CD4-positive, alpha-beta memory T cell (primary cell): Measurements from ENCODE around the gene USP17L22. TPM values are rescaled to one million over a fixed set of nuclear protein-coding genes. Genes with fewer than 3 reads are reported as not detected.
"Not testable (repeated sequence)": the region's sequence is repeated elsewhere in the genome, so short reads cannot be mapped to it uniquely, and the experiment has no call there.

Source experiments
- CTCF ChIA-PET: fragments of 350-600 bp; sonication (Branson Sonifier 250); formaldehyde crosslinking; loops from one replicate; lab custom pipeline; 2021; ENCODE audit warnings: inconsistent platforms; ENCODE audit not compliant: partially characterized antibody; lab: Charles Lee
- POLR2A ChIA-PET: fragments of 350-600 bp; sonication (Branson Sonifier 250); formaldehyde crosslinking; loops from one replicate; lab custom pipeline; 2021; ENCODE audit not compliant: partially characterized antibody; lab: Charles Lee
- DNase-seq, 5 donors: peaks; one replicate each; pipeline versions ENCODE4 v3.0.0 to v3.0.0-alpha.2; 2020 to 2022; ENCODE audit warnings: mixed read lengths in 1 of 5
- H3K27ac ChIP-seq: one replicate; pipeline ENCODE4 v1.7.0; 2013; ENCODE audit warnings: low read depth, low read length
- H3K27me3 ChIP-seq: 2 replicates; pipeline ENCODE4 v1.7.0; 2013; ENCODE audit warnings: mild to moderate bottlenecking, low read length, moderate library complexity; ENCODE audit not compliant: insufficient read depth
- H3K36me3 ChIP-seq: 2 replicates; pipeline ENCODE4 v1.7.0; 2013; ENCODE audit warnings: mild to moderate bottlenecking, low read length, moderate library complexity; ENCODE audit not compliant: insufficient read depth
- H3K4me1 ChIP-seq: 2 replicates; pipeline ENCODE4 v1.7.0; 2013; ENCODE audit warnings: mild to moderate bottlenecking, low read length, moderate library complexity; ENCODE audit not compliant: insufficient read depth
- H3K4me3 ChIP-seq, 2 donors: one replicate each; pipeline ENCODE4 v1.7.0; 2013; ENCODE audit warnings: low read length in 2 of 2, mild to moderate bottlenecking in 1 of 2
- H3K9me3 ChIP-seq, 2 donors: one replicate each; pipeline ENCODE4 v1.7.0; 2013; ENCODE audit warnings: low read length in 2 of 2, control low read depth in 1 of 2; ENCODE audit not compliant: control insufficient read depth in 1 of 2
- H3K27ac Mint-ChIP-seq, 7 donors: one replicate each; pipeline ENCODE4 v1.8.0; 2020 to 2021; ENCODE audit warnings: mixed read lengths in 7 of 7, mild to moderate bottlenecking in 6 of 7, inconsistent platforms in 3 of 7, moderate library complexity in 3 of 7
- H3K27me3 Mint-ChIP-seq, 2 donors: one replicate each; pipeline ENCODE4 v1.8.0; 2020 to 2021; ENCODE audit warnings: mixed read lengths in 2 of 2
- H3K36me3 Mint-ChIP-seq, 2 donors: one replicate each; pipeline ENCODE4 v1.8.0; 2020 to 2021; ENCODE audit warnings: mixed read lengths in 2 of 2, inconsistent platforms in 1 of 2, mild to moderate bottlenecking in 1 of 2
- H3K4me1 Mint-ChIP-seq, 4 donors: one replicate each; pipeline ENCODE4 v1.8.0; 2020 to 2021; ENCODE audit warnings: mixed read lengths in 4 of 4, mild to moderate bottlenecking in 1 of 4
- H3K4me3 Mint-ChIP-seq, 8 donors: one replicate each; pipeline ENCODE4 v1.8.0; 2020 to 2021; ENCODE audit warnings: mixed read lengths in 8 of 8, mild to moderate bottlenecking in 7 of 8, moderate library complexity in 6 of 8, inconsistent platforms in 3 of 8
- H3K9me3 Mint-ChIP-seq, 8 donors: one replicate each; pipeline ENCODE4 v1.8.0; 2020 to 2021; ENCODE audit warnings: mixed read lengths in 8 of 8, mild to moderate bottlenecking in 5 of 8, inconsistent platforms in 3 of 8, moderate library complexity in 1 of 8
- intact Hi-C: fragments of 100-400 bp; cut with micrococcal nuclease; formaldehyde crosslinking; loops from one replicate; pipeline ENCODE4 v1.15.1; 2023
- polyA plus RNA-seq, 2 donors: library from polyadenylated mRNA; unstranded; fragments of 300-500 nt; fragmentation: Illumina TruSeq; gene quantifications; one replicate each; pipeline ENCODE4 v1.2.3, GENCODE V29; 2021
- total RNA-seq, 2 experiments: library from RNA; stranded (reverse); gene quantifications; one replicate each; pipeline ENCODE4 v1.2.3, GENCODE V29; 2021

Gene USP17L22
- total and polyA plus RNA-seq, 4 experiments from 2014 or later = not detected

DNA sequence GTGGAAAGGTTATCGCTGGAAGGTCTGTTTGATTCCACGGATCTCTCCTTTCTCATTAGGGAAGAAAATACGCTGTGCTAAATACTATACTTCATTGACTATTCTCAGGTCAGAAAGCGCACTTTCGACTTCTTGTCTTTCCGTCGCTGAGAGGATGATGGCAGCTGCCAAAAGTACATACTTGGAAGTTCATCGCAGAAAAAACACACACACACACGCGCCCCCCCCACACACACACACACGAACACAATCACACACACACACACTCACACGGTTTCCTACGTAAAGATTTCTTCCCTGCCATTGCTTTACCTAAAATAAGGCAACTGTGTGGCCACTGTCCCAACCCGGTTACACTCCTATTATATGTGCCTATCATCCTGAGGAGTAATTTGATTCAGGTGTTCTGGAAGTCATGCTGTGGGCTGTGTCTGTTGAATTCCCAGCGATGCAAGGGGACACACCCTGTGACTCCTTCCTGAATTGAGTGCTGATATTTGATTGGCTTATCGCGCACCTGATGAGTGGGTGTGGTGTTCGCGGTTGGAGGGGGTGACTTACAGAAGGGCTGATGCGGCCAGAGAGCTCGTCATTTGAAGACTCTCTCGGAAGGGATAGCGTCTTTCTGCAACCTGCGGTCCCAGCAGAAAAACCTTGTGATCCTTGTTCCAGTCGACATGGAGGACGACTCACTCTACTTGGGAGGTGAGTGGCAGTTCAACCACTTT is 19.3 kb upstream of the USP17L22 start, which contains the start of gene USP17L18:
USP17L18 (plus strand) TSS at position 678 of the 728 bp plus-strand sequence; CDS start at position 678, 0 bp downstream.
- H3K4me3 ChIP-seq, intact Hi-C loops, H3K36me3 Mint-ChIP-seq, H3K27ac ChIP-seq, H3K27ac Mint-ChIP-seq, H3K9me3 ChIP-seq, H3K27me3 Mint-ChIP-seq, CTCF ChIA-PET, POLR2A ChIA-PET, H3K36me3 ChIP-seq, H3K4me1 ChIP-seq, H3K4me3 Mint-ChIP-seq, H3K27me3 ChIP-seq, H3K4me1 Mint-ChIP-seq, H3K9me3 Mint-ChIP-seq: not testable (repeated sequence)
- DNase-seq = peak in 1 of 5 donors; percentile 10

DNA sequence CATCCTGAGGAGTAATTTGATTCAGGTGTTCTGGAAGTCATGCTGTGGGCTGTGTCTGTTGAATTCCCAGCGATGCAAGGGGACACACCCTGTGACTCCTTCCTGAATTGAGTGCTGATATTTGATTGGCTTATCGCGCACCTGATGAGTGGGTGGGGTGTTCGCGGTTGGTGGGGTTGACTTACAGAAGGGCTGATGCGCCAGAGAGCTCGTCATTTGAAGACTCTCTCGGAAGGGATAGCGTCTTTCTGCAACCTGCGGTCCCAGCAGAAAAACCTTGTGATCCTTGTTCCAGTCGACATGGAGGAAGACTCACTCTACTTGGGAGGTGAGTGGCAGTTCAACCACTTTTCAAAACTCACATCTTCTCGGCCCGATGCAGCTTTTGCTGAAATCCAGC is 14.3 kb upstream of the USP17L22 start, which contains the start of gene USP17L19:
USP17L19 (plus strand) TSS at position 301 of the 400 bp plus-strand sequence; CDS start at position 301, 0 bp downstream.
- intact Hi-C loops, H3K4me3 Mint-ChIP-seq, H3K36me3 ChIP-seq, POLR2A ChIA-PET, H3K9me3 ChIP-seq, CTCF ChIA-PET, DNase-seq, H3K4me1 ChIP-seq, H3K9me3 Mint-ChIP-seq, H3K27me3 ChIP-seq, H3K4me1 Mint-ChIP-seq, H3K27me3 Mint-ChIP-seq, H3K4me3 ChIP-seq, H3K27ac Mint-ChIP-seq, H3K36me3 Mint-ChIP-seq, H3K27ac ChIP-seq: not testable (repeated sequence)

DNA sequence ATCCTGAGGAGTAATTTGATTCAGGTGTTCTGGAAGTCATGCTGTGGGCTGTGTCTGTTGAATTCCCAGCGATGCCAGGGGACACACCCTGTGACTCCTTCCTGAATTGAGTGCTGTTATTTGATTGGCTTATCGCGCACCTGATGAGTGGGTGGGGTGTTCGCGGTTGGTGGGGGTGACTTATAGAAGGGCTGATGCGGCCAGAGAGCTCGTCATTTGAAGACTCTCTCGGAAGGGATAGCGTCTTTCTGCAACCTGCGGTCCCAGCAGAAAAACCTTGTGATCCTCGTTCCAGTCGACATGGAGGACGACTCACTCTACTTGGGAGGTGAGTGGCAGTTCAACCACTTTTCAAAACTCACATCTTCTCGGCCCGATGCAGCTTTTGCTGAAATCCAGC is 9.6 kb upstream of the USP17L22 start, which contains the start of gene USP17L20:
USP17L20 (plus strand) TSS at position 301 of the 400 bp plus-strand sequence; CDS start at position 301, 0 bp downstream.
- H3K27ac ChIP-seq, DNase-seq, H3K36me3 ChIP-seq, H3K4me1 ChIP-seq, H3K27ac Mint-ChIP-seq, H3K4me3 Mint-ChIP-seq, H3K27me3 Mint-ChIP-seq, CTCF ChIA-PET, H3K27me3 ChIP-seq, H3K4me3 ChIP-seq, POLR2A ChIA-PET, H3K9me3 ChIP-seq, intact Hi-C loops, H3K9me3 Mint-ChIP-seq, H3K36me3 Mint-ChIP-seq, H3K4me1 Mint-ChIP-seq: not testable (repeated sequence)

DNA sequence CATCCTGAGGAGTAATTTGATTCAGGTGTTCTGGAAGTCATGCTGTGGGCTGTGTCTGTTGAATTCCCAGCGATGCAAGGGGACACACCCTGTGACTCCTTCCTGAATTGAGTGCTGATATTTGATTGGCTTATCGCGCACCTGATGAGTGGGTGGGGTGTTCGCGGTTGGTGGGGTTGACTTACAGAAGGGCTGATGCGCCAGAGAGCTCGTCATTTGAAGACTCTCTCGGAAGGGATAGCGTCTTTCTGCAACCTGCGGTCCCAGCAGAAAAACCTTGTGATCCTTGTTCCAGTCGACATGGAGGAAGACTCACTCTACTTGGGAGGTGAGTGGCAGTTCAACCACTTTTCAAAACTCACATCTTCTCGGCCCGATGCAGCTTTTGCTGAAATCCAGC is 4.8 kb upstream of the USP17L22 start, which contains the start of gene USP17L21:
USP17L21 (plus strand) TSS at position 301 of the 400 bp plus-strand sequence; CDS start at position 301, 0 bp downstream.
- intact Hi-C loops, H3K4me3 Mint-ChIP-seq, H3K4me3 ChIP-seq, H3K4me1 Mint-ChIP-seq, H3K27me3 ChIP-seq, H3K27ac ChIP-seq, POLR2A ChIA-PET, DNase-seq, H3K27ac Mint-ChIP-seq, H3K4me1 ChIP-seq, H3K27me3 Mint-ChIP-seq, H3K9me3 Mint-ChIP-seq, H3K36me3 ChIP-seq, CTCF ChIA-PET, H3K36me3 Mint-ChIP-seq, H3K9me3 ChIP-seq: not testable (repeated sequence)

DNA sequence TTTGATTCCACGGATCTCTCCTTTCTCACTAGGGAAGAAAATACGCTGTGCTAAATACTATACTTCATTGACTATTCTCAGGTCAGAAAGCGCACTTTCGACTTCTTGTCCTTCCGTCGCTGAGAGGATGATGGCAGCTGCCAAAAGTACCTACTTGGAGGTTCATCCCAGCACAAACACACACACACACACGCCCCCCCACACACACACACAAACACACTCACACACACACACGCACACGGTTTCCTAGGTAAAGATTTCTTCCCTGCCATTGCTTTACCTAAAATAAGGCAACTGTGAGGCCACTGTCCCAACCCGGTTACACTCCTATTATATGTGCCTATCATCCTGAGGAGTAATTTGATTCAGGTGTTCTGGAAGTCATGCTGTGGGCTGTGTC is 4.3 kb downstream of the USP17L22 start:
- H3K36me3 Mint-ChIP-seq, CTCF ChIA-PET, H3K4me3 ChIP-seq, H3K36me3 ChIP-seq, H3K27ac Mint-ChIP-seq, H3K27ac ChIP-seq, H3K4me1 Mint-ChIP-seq, H3K4me3 Mint-ChIP-seq, intact Hi-C loops, H3K27me3 ChIP-seq, H3K4me1 ChIP-seq, H3K27me3 Mint-ChIP-seq, H3K9me3 ChIP-seq, POLR2A ChIA-PET, H3K9me3 Mint-ChIP-seq: not testable (repeated sequence)
- peak in 2 of 5 donors; percentile 6 to 41 for DNase-seq

Other genes starting within 250 kb of the USP17L22 start
- gene FAM90A26, start 97.2 kb upstream of the USP17L22 start, total RNA-seq = not detected
- not detected for gene FAM90A26, start 97.2 kb upstream of the USP17L22 start, polyA plus RNA-seq
- gene USP17L10, start 57.0 kb upstream of the USP17L22 start, total RNA-seq = not detected
- not detected for gene USP17L10, start 57.0 kb upstream of the USP17L22 start, polyA plus RNA-seq
- not detected for gene USP17L11, start 52.2 kb upstream of the USP17L22 start, total RNA-seq
- gene USP17L11, start 52.2 kb upstream of the USP17L22 start, polyA plus RNA-seq = not detected
- gene USP17L12, start 47.5 kb upstream of the USP17L22 start, total RNA-seq = not detected
- not detected for gene USP17L12, start 47.5 kb upstream of the USP17L22 start, polyA plus RNA-seq
- gene USP17L13, start 42.7 kb upstream of the USP17L22 start, total RNA-seq = not detected
- gene USP17L13, start 42.7 kb upstream of the USP17L22 start, polyA plus RNA-seq = not detected
- not detected for gene USP17L15, start 33.2 kb upstream of the USP17L22 start, total RNA-seq
- not detected for gene USP17L15, start 33.2 kb upstream of the USP17L22 start, polyA plus RNA-seq
- gene USP17L17, start 23.7 kb upstream of the USP17L22 start, total RNA-seq = not detected
- gene USP17L17, start 23.7 kb upstream of the USP17L22 start, polyA plus RNA-seq = not detected
- gene USP17L18, start 19.0 kb upstream of the USP17L22 start, total RNA-seq = not detected
- gene USP17L18, start 19.0 kb upstream of the USP17L22 start, polyA plus RNA-seq = not detected
- not detected for gene USP17L19, start 14.2 kb upstream of the USP17L22 start, total RNA-seq
- not detected for gene USP17L19, start 14.2 kb upstream of the USP17L22 start, polyA plus RNA-seq
- not detected for gene USP17L20, start 9.5 kb upstream of the USP17L22 start, total RNA-seq
- gene USP17L20, start 9.5 kb upstream of the USP17L22 start, polyA plus RNA-seq = not detected
- gene USP17L21, start 4.7 kb upstream of the USP17L22 start, total RNA-seq = not detected
- not detected for gene USP17L21, start 4.7 kb upstream of the USP17L22 start, polyA plus RNA-seq
- gene USP17L24, start 57.5 kb downstream of the USP17L22 start, total RNA-seq = not detected
- gene USP17L24, start 57.5 kb downstream of the USP17L22 start, polyA plus RNA-seq = not detected
- gene USP17L25, start 62.3 kb downstream of the USP17L22 start, total RNA-seq = not detected
- gene USP17L25, start 62.3 kb downstream of the USP17L22 start, polyA plus RNA-seq = not detected
- not detected for gene USP17L26, start 67.0 kb downstream of the USP17L22 start, total RNA-seq
- not detected for gene USP17L26, start 67.0 kb downstream of the USP17L22 start, polyA plus RNA-seq
- not detected for gene USP17L5, start 71.8 kb downstream of the USP17L22 start, total RNA-seq
- gene USP17L5, start 71.8 kb downstream of the USP17L22 start, polyA plus RNA-seq = not detected
- not detected for gene USP17L27, start 76.5 kb downstream of the USP17L22 start, total RNA-seq
- not detected for gene USP17L27, start 76.5 kb downstream of the USP17L22 start, polyA plus RNA-seq
- gene USP17L28, start 81.3 kb downstream of the USP17L22 start, total RNA-seq = not detected
- gene USP17L28, start 81.3 kb downstream of the USP17L22 start, polyA plus RNA-seq = not detected
- gene USP17L29, start 86.0 kb downstream of the USP17L22 start, total RNA-seq = not detected
- gene USP17L29, start 86.0 kb downstream of the USP17L22 start, polyA plus RNA-seq = not detected
- gene USP17L30, start 95.5 kb downstream of the USP17L22 start, total RNA-seq = not detected
- gene USP17L30, start 95.5 kb downstream of the USP17L22 start, polyA plus RNA-seq = not detected
- not detected for gene DEFB131A, start 176.8 kb downstream of the USP17L22 start, total RNA-seq
- not detected for gene DEFB131A, start 176.8 kb downstream of the USP17L22 start, polyA plus RNA-seq